ENCODE results near the gene CCDC97. TPM values are rescaled to one million over a fixed set of nuclear protein-coding genes. Genes with fewer than 3 reads are reported as not detected.

Gene CCDC97
- total RNA-seq, 1 experiment from 2014 or later: 39.4 TPM

- H3T11ph ChIP-seq (ENCODE audit: low read length): no peak overlapping the region
- peaks cover 12% of the 10 kb centered on the region for H3K23me2 ChIP-seq (ENCODE audit: insufficient read length, low read depth, low read length, poor library complexity, severe bottlenecking)
- no peak overlapping the region for H3K14ac ChIP-seq (ENCODE audit: insufficient read depth, low read length)
- no CpG with 5 or more reads among the region's 4 CpGs for whole genome bisulfite sequencing (ENCODE audit: extremely low coverage, insufficient read length, low lambda C conversion rate)
- H3K79me2 ChIP-seq (ENCODE audit: insufficient read depth, low read length): no peaks in the 10 kb centered on the region
- no peak overlapping the region for H2AFZ ChIP-seq (ENCODE audit: low read length)
- H3K27me3 ChIP-seq (ENCODE audit: insufficient read depth, low read length): no peaks in the 10 kb centered on the region
- no peak overlapping the region for H3K56ac ChIP-seq (ENCODE audit: insufficient read length, low read depth, low read length)
- peaks cover 2% of the 10 kb centered on the region for H4K20me1 ChIP-seq (ENCODE audit: control insufficient read depth, insufficient read depth, insufficient read length)
- no peak overlapping the region for H3K4me2 ChIP-seq (ENCODE audit: insufficient read depth, insufficient read length, low read length)
- H2BK120ac ChIP-seq (ENCODE audit: low read depth, low read length, poor library complexity, severe bottlenecking): no peak overlapping the region
- H3K9ac ChIP-seq (ENCODE audit: extremely low read depth, insufficient read length, low read length): no peak overlapping the region
- Mint-ChIP-seq H3K4me1 (peaks cover 20 to 33% of the 10 kb centered on the region in 2 experiments), H3K9me3 (peaks cover 0 to 3% of the 10 kb centered on the region in 2 experiments; a peak in 1 of 5 replicates), H3K27me3 (ENCODE audit: low read depth) (peaks cover 1% of the 10 kb centered on the region; the same call in 1 of the 2 replicates), H3K4me3 (peak overlapping the region in 1 of 2 experiments; percentile 98; a peak in 2 of 5 replicates), H3K27ac (peak overlapping the region; percentile 89 to 96 (median 95)), H3K36me3 (ENCODE audit: insufficient read depth in 1 of 3, low read depth in 3 of 3) (peaks cover 43 to 60% (median 58%) of the 10 kb centered on the region in 3 experiments)
- H2BK5ac ChIP-seq (ENCODE audit: insufficient read length, low read length): no peak overlapping the region
- no peak for DNase-seq
- no peak overlapping the region for H3K27ac ChIP-seq (ENCODE audit: insufficient read length, low read depth, low read length)
- H3K9me3 ChIP-seq (ENCODE audit: control insufficient read depth, low read depth, low read length): no peaks in the 10 kb centered on the region
- no peak overlapping the region for H2BK20ac ChIP-seq (ENCODE audit: low read depth, low read length, poor library complexity, severe bottlenecking)
- no peak overlapping the region for H2BK12ac ChIP-seq (ENCODE audit: insufficient read length, low read depth, low read length)
- TF ChIP-seq CTCF (conservative IDR thresholded peaks at IDR 0.05): no peak
- H4K5ac ChIP-seq (ENCODE audit: insufficient read length, low read depth, low read length): no peak overlapping the region
- no peak overlapping the region for H3K18ac ChIP-seq (ENCODE audit: insufficient read length, low read depth, low read length)
- H2AK5ac ChIP-seq (ENCODE audit: insufficient read length, low read length): no peak overlapping the region
- no peak overlapping the region for H3K23ac ChIP-seq (ENCODE audit: insufficient read length, low read depth, low read length)
- H3K4me1 ChIP-seq (ENCODE audit: insufficient read depth, low read length): no peaks in the 10 kb centered on the region
- no peak overlapping the region for H4K8ac ChIP-seq (replicated peaks; ENCODE audit: insufficient read length, low read depth, low read length)
- no peaks in the 10 kb centered on the region for H3K79me1 ChIP-seq (ENCODE audit: insufficient read depth, low read depth, low read length, poor library complexity, severe bottlenecking)
- H2BK15ac ChIP-seq (ENCODE audit: low read depth, low read length): no peak overlapping the region
- no peak overlapping the region for H4K91ac ChIP-seq (ENCODE audit: insufficient read length, low read depth, low read length)
- no peak overlapping the region for H3K4ac ChIP-seq (ENCODE audit: low read depth, low read length)
Observed at GRCh38 chr19:41307954-41308449, 2.0 kb upstream of the CCDC97 start.

Data from H9 (cell line).